Measurements from ENCODE around the gene NR5A2.
"Not testable (repeated sequence)": the region's sequence is repeated elsewhere in the genome, so short reads cannot be mapped to it uniquely, and the experiment has no call there.

Gene NR5A2

DNA sequence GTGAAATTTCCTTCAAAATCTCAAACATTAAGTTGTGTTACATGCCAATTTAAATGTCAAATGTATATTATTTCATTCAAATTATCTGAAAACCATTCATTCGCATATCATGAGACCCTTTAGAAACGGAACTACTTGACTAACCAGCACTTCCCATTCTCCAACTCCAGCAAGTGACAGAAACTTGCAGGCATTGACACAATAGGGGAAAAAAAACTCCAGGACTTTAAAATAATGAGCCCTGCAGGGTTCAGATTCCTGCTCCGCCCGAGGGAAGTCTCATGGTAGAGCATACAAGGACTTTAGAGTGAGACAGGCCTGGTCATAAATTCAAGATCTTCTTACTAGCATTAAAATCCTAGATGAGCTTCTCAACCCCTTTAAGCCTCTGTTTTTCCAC is 138.9 kb downstream of the NR5A2 start:
- no peak for DNase-seq

DNA sequence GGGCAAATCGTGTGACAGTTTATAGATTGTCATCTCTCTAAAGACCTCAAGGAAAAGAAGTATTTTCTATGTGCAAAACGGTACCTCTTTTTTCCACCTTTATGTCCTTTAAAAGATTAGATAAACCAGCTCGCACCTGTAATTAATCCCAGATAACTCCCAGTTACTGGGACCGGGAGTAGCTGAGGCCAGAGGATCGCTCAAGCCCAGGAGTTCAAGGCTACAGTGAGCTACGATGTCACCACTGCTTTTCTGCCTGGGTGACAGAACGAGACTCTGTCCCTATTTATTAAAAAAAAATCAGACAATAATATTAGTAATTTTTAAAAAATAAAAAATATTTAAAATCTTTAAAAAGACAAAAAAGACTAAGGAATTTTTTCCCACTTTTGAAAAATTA is 141.4 kb downstream of the NR5A2 start:
- no peak for DNase-seq

DNA sequence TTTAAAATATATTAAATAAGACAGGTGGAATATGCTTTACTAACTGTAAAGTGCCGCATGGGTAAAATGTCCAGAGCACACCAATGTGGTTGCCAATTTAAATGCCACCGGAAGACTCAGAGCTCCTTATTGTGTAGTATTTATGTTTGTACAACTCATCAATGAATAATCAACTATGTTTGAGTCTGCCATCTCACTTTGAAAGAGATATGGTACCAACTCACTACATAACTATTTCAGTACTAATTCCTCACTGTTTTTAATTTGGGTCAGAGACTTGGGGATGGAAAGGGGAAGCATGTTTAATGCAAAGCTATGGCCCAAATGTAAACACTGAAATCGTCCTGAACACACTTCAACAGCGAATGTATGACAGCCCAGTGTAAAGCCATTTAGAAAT is 144.8 kb downstream of the NR5A2 start:
- DNase-seq = no peak

DNA sequence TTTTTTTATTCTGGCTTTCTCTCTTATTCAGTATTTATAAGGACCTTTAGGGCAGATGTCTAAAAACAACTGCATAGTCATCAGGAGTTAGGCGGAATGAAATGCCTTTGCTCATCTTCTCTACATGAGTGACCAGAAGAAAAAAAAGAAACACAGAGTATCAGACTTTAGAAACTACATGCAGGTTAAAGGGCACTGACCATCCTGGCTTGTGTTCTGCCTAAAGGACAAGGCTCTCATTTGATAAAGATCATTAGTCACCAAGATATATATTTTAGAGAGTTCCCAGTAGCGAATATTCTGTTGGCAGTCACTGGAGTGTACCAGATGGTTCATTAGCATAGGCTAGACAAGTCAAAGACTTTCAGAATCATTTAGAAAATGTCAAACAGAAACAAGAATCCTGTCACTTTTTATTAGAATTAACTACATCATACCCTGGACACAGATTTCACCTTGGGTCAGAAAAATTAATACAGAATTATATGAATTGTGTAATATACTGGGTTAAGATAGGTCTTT is 145.6 kb downstream of the NR5A2 start:
- DNase-seq = no peak

DNA sequence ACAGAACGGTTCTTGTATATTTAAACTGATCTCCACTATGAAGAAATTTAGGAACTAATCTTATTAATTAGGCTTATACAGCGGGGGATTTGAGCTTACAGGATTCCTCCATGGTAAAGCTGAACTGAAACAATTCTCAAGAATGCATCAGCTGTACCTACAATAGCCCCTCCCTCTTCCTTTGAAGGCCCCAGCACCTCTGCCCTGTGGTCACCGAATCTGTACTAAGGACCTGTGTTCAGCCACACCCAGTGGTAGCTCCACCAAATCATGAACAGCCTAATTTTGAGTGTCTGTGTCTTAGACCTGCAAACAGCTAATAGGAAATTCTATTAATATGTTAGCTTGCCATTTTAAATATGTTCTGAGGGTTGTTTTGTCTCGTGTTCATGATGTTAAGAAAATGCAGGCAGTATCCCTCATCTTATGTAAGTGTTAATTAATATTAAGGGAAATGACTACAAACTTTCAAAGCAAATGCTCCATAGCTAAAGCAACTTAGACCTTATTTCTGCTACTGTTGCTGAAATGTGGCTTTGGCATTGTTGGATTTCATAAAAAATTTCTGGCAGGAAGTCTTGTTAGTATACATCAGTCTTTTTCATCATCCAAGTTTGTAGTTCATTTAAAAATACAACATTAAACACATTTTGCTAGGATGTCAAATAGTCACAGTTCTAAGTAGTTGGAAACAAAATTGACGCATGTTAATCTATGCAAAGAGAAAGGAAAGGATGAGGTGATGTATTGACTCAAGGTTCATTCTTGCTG is 147.2 kb downstream of the NR5A2 start:
- DNase-seq = no peak

DNA sequence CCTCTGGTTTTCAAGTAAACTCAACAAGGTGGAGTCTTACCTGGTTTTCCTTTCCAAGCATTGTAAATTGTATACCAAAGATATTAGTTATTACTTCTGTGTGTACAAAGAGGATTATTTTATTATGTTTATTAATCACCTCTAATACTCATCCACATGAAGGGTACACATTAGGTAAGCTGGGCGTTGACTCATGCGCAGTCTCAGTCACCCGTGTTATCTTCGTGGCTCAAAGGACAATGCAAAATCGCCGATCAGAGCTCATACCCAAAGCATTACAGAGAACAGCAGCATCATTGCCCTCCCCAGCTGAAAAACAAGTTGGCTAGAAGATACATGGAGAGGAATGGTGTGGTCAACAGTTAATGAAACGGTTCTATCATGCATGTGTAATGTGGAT is 148.7 kb downstream of the NR5A2 start:
- DNase-seq = no peak

DNA sequence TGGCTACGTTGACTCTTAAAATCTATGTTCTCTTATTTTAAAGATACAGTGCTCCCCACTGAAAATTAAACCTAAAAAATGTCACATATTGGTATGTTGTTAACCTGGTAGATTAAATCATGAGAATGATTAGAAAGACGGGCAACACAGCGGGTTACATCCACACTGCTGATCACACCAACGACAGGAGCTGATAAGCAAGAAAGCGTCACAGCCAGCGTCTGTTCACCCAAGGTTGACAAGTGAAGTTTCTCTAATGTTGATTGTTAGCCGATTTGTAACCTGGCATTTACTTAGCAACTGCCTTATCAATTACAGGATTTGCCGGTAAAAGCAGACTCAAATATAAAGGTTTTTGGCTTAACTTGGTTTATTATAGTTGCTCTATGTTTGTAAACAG is 149.3 kb downstream of the NR5A2 start:
- no peak for DNase-seq

DNA sequence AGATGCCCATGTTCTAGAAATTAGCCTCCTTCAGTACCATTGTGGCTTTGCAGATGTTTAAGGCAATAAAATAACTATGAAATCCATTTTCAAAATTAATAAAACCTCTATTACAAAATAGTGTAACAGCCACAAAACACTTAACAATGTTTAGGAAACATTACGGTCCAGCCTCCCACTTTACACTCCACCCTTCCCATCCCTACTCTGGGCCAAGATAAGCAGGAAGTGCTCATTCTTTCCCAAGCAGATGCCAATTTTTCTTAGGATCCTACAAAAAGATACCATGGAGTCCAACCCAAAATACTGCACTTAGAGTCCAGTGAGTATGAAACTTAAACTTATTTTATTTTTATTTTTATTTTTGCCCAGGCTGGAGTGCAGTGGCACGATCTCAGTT is 150.8 kb downstream of the NR5A2 start:
- DNase-seq = no peak

DNA sequence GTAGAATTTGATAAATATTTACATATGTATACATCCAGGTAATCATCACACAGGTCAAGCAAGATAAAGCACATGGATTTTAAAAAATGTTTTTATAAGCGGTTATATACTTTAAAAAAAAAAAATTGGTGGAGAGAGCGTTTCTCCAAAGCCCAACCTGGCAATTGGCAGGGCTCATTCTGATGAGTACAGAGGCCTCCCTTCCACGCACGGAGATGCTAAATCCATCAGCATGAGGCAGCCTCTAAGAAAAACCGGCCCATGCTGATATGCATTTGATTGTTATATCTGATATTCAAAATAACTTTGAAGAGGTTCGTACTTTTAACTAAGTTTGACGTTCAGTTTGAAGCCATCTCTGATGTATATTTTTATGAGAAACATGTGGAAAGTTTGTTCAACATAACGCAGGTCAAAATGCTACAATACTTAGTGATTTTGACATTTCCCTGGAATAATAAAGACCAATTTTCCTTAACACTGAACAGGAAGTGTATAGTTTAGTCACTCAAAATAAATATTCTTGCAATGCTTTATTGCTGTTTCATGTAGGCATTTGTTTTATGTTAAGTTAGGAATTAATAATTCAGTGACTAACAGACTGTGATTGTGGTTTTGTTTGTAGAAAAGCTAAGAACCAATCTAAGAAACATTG is 151.7 kb downstream of the NR5A2 start:
- no peak for DNase-seq

DNA sequence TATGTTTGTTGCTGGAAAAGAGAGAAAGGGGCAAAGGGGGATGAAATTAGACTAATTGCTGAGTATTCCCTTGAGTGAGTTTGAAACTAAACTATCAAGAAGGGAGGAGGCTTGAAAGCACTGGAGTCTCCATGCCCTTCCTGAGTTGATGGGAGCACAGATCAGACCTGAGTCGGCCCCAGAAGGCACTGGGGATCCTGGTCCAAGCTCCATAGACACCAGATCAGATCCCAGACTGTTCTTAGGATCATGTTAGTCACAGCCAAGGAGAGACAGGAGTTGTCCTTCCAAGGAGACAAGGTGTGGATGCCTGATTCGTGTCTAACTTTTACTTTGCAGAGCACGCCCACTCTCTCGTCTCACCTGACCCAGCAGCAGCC is 152.3 kb downstream of the NR5A2 start:
- no peak for DNase-seq

DNA sequence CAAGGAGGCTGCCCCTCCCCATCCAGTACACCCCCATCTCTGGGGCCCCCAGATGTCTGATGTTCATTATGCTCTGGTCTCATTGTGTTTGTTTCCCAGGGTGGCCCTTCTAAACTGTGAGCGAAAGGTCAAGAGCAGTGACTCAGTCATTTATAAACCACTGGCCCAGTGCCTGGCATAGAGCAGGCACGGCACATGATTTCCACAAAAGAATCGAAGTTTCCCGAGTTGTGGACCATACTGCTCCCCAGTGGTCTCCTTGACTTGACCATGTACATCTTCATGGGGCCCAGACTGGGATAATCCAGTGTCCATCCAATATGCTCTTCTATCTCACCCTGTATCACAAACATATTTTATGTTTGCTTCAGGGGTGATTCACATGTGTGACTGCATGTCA is 153.3 kb downstream of the NR5A2 start:
- DNase-seq = no peak

DNA sequence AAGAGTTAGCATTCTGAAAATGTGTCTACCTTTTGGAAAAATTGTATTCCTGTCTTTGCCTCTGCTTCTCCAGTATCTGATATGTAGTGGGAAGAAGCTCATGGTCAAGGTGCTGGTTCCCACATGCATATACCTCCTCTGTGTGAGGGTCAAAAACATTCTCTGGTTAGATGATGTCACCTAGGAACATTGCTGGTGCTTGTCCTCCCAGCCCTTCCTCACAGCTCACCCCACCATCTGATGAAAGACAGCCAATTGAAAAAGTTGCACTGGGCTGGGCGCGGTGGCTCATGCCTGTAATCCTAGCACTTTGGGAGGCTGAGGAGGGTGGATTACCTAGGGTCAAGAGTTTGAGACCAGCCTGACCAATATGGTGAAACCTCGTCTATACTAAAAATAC is 154.4 kb downstream of the NR5A2 start:
- DNase-seq = no peak

DNA sequence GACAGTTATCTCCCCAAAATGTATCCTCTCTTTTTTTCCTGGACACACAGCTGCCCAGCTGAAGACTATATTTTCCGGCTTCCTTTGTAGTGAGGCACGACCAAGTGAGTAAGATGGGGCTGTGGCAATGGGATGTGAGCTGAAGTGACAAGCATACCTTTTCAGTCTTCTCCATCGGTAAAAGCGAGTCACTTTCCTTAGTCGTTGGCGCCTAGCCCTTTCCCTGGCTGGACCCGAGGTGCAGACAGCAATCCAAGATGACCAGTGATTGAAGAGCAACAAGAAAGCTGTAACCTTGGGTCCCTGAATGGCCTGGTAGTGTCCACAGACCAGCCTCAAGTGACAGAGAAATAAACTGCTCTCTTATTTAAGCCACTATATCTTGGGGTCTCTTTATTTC is 155.2 kb downstream of the NR5A2 start:
- no peak for DNase-seq

DNA sequence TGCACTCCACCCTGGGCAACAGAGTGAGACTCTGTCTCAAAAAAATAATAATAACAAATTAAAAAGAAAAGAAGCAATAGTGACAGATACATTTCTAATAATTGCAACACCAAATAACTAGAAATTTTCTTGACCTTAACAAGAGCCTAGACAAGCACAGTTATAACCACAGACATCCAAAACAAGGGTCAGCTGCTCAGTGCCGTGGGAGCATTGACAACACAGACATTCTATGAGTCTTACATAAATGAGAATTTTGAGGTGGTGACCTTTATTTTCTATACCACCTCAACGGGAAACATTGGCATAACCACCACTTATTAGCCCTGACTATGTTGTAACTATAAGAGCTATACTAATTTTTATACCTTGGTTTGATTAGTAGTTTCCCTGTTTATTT is 156.1 kb downstream of the NR5A2 start:
- no peak for DNase-seq

DNA sequence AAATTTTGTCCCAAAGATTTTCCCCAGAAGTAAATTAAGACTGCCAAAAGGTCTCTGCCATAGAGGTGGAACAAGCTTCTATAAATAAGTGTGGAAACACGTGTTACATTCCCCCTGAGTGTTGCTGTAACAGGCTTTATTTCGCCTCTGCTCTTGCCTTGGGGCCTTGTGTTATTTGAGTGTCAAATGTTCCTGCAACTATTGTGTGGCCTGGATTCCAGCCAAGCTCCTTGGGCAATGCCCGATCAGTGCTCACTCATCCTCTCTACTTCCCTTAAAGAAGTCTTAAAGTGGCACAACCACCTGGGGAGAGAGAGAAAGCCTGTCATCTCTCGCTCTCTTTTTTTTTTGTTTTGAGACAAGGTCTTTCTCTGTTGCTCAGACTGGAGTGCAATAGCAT is 156.7 kb downstream of the NR5A2 start:
- no peak for DNase-seq

DNA sequence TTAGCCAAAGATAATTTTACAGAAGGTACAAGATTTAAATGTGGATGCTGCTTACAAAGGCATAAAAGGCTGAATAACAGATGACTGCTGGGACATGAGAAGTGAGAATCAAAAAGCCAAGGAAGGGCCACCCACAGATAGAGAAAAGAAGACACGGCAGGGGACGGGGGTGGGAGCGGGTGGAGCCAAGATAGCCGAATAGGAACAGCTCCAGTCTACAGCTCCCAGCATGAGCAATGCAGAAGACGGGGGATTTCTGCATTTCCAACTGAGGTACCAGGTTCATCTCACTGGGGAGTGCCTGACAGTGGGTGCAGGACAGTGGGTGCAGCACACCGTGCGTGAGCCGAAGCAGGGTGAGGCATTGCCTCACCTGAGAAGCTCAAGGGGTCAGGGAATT is 157.7 kb downstream of the NR5A2 start:
- DNase-seq = not testable (repeated sequence)

DNA sequence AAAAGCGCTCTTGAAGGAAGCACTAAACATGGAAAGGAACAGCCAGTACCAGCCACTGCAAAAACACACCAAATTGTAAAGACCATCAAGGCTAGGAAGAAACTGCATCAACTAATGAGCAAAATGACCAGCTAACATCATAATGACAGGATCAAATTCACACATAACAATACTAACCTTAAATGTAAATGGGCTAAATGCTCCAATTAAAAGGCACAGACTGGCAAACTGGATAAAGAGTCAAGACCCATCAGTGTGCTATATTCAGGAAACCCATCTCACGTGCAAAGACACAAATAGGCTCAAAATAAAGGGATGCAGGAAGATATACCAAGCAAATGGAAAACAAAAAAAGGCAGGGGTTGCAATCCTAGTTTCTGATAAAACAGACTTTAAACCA is 159.8 kb downstream of the NR5A2 start:
- not testable (repeated sequence) for DNase-seq

DNA sequence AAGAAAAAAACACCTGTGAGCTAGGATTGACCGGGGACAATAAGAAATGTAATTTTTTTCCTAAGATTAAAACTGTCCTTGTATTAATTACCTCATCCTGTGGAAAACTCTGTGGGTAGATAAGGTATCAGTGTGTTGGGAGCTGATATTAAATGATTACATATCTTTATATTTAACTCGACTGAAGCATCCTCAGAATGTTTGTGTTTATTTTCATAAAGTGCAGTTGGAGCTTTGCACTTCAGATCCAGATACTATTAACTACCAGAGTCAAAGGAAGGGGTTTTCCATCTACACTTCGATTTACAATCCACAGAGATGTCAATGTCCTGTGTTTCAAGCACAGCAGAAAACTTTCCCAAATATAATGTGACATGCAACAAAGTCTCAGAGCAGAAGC is 164.5 kb downstream of the NR5A2 start:
- DNase-seq = no peak

DNA sequence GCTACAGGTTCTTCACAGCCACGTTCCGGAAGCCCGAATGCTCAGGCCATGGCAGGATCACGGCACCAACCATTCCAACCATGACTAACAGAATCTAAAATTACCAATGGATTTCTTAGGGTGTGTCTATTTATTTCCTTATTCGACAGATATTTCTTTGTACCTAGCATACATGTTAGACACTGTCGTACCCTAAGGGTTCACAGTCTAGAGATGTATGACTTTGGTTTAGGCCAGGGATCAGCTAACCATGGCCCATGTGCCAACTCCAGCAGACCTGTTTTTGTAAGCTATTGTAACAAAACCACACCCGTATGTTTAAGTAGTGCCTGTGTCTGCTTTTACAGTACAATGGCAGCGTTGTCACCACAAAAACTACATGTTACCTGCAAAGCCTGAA is 167.0 kb downstream of the NR5A2 start:
- no peak for DNase-seq

DNA sequence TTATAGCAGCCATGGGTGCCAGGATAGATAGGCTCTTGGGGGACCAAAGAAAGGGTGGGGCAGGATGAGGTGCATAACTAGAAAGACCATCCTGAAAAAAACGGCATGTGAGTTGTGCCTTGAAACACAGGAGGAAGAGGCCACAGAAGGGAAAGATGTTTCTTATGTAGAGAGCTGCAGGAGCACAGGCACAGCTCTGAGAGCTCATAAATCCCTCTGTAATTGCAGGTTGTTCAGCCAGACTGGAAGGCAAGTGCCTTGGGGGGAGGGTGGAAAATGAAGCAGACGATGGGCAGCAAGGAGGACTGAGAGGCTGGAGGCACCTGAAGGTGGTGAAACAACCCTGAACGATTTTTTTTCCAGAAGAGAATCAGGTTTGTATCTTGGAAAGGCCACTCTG is 170.7 kb downstream of the NR5A2 start:
- no peak for DNase-seq

DNA sequence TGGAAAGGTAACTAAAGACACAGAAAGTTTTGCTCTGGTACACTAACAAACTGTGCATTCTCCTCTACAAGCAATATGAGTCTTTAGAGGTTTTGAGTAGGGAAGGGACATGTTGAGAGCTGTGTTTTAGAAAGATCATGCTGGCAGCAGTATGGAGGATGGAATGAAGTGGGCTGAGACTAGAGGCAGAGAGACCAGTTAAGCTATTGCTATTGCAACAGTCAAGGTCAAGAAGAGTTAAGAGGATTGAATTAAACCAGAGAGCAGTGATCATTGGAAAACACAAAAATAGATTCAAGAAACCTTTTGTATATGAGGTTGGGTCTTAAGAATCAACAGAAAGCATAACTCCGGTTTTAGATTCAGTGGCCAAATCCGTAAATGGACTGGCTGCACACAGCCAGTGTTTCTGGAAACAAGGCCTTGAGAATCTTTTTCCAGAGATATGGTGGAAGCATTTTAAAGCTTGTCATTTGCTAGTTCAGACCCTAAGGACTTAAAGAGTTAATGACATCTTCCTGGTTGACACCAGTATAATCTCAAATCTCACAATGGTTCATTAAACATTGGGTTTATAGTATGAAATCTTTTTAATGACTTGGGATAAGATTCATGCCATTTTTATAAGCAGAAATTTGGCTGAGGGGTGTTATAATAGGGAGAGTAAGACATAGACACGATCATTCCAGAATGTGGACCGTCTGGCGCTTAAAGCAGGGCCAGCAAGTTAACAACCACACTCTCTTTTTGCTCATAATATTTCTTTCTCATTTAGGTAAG is 177.9 kb downstream of the NR5A2 start:
- no peak for DNase-seq

DNA sequence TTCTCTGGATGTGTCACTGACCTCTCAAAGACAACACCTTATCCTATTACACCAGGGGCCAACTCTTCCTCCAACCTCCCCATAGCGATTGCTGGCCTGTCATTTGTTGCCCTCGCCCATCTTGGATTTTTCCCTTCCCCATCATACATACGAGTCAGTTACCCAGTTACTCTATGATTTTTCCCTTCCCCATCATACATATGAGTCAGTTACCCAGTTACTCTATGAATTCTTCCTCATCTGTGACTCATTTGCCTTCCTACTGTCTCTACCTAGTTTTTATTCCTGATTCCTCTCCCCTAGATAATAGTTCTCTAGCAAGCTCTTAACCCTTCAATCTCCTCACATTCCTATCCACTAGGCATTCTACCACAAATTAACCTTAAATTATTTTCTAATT is 178.8 kb downstream of the NR5A2 start:
- DNase-seq = no peak

DNA sequence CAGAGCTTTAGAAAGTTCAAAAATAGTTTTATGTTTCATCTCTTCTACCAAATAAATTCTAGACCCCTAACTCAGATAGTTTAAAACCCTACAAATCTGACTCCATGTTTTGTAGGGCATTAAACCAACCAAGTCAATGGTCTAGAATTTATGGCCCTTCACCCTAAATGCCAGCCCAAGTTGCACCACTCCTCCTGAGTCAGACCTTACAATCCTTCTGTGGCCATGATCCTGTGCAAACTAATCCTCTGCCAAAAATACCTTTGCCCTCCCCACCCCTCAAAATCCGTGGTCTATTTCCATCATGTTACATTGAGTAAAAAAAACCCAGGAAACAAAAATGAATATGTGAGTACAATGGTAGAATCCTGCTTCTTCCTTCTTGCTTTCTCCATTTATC is 179.3 kb downstream of the NR5A2 start:
- no peak for DNase-seq

DNA sequence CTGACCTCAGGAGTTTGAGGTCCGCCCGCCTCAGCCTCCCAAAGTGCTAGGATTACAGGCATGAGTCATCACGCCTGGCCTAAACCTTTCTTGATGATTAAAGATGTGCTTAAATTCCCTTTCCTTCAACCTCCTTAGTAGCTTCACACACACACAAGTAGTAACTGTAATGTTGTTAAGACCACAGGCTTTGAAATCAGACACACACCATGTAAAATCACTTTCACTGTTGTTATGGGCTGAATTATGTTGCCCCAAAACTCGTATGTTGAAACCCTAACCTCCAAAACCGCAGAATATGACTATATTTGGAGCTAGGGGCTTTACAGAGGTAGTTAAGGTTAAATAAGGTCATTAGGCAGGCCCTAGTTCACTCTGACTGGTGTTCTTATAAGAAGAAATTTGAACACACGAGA is 180.2 kb downstream of the NR5A2 start:
- DNase-seq = peak; percentile 20

Data from activated CD4-positive, alpha-beta T cell treated with anti-CD3 and anti-CD28 coated beads, Interleukin-10, Interleukin-2, amounts not matched to agents 100 ng/mL and 50 ng/mL, durations not matched to agents 16 hours and 8 hours (primary cell).